Activated CD4-positive, alpha-beta T cell treated with anti-CD3 and anti-CD28 coated beads for 24 hours (primary cell): ENCODE measurements around the gene PKP4.
"Not testable (repeated sequence)": the region's sequence is repeated elsewhere in the genome, so short reads cannot be mapped to it uniquely, and the experiment has no call there.

Source experiments
- DNase-seq, 2 donors: peaks; one replicate each; pipeline ENCODE4 v3.0.0-alpha.2; 2020; ENCODE audit warnings: low read depth in 2 of 2

Gene PKP4

GRCh38 chr2:158677542-158677941 is 220.8 kb downstream of the PKP4 start:
- DNase-seq: no peak

- DNase-seq: no peak
These were observed 225.1 kb downstream of the PKP4 start for GRCh38 chr2:158681816-158682215.

GRCh38 chr2:158685646-158686045 is 228.9 kb downstream of the PKP4 start:
- no peak for DNase-seq

DNA sequence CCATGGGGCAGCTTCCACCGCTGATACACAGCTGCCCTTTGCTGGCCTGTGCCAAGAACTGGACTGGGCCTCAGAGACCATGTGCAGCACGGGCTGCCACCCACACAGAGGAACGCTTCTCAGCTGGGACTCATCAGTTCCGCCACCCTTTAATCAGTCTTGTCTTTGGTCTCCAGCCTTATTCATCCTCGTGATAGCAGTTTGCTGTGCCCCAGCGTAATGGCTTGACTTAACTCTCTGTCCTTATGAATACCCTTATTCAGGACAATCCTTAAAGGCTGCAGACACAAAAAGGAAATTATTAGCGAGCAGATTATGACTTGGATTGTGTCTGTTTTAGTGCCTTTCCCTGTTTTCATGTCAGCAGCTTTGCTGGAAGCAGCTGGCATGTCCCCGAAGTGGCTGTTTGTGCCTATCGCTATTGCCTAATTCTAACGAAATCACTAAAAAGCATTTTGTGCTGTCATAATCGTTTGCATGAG is 229.5 kb downstream of the PKP4 start:
- no peak for DNase-seq

- no peak for DNase-seq
These were observed 230.6 kb downstream of the PKP4 start for GRCh38 chr2:158687315-158687714.

DNA sequence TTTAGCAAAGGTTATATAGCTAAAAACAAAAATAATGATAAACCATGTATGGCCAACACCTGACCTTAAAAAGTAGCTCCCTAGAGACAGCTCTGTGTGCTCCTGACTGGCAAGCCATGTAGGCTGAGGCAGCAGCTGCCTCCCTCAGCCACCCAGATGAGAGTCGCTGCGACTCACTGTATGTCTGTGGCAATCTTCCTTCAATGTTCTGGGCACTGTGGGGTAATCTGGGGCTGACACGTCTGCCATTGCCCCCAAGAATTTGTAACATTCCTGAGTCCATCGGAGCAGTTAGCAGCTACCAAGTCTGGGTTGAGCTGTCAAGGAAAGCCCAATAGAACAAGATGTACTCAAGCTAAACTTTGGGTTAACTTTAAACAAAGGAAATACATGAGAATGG is 232.0 kb downstream of the PKP4 start:
- DNase-seq: no peak

DNA sequence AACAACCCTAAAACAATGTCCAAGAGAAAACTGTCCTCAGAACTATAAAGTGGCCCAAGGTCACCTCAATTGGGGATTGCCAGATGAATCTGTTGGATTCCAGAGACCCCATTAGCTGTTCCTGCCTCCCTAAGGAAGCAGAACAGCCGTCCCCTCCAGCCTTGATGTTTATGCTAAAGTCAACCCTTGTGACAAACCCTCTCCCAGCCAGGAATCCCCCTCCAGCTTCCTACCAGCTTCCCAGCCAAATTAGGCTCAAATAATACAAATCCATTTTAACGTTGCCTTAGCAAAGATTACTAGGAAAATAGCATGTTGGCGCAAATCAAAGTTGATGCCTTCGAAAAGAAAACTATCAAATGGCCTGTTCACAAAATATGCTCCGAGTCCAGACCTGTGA is 232.6 kb downstream of the PKP4 start:
- DNase-seq: no peak

DNA sequence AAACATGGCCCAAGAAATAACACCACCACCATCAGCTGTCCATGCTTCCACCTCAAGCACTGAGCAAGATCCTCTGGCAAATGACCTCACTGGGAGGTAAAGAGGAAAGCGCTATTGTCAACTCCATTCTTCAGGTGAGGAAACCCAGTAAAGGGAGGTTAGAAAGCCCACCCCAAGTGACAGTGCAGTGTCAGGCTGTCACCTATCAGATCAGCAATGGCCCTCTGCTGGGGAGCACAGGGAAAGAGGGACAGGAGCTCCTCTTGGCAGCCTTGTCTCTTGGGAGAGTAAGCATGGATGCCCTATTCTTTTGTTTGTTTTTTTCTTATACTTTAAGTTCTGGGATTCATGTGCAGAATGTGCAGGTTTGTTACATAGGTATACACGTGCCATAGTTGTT is 234.1 kb downstream of the PKP4 start:
- DNase-seq: no peak

GRCh38 chr2:158691619-158692018 is 234.9 kb downstream of the PKP4 start:
- DNase-seq: no peak

DNA sequence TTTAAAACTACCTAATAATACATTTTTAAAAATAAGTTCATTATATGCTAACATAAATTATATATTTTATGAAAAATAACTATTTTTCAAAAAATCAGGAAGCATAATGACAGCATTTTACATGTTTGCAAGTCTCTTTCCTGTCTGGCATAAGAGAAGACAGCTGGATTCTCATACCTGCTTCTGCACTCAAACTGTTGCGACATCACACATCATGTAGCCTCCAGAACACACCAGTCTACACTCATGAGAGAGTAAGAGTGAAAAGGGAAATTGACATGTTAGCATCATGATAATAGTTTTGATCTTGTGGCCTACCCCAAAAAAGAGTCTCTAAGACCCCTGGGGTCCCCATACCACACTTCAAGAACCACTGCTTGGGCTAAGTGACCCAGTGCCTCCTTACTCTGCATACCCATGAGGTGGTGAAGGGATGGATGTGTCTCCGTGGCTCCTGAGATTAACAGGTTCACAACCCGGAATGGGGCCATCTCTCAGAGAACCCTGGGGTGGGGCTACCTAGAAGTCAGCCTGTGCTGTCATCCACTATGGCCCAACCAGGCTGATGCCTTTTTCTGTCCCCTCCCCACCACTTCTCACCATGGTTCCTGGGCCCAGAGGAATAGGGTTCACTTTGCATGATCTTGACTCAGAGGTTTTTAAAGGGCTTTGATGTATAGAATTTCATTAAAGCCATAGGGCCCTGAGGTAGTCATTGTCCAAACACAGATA is 235.8 kb downstream of the PKP4 start:
- DNase-seq: no peak

DNA sequence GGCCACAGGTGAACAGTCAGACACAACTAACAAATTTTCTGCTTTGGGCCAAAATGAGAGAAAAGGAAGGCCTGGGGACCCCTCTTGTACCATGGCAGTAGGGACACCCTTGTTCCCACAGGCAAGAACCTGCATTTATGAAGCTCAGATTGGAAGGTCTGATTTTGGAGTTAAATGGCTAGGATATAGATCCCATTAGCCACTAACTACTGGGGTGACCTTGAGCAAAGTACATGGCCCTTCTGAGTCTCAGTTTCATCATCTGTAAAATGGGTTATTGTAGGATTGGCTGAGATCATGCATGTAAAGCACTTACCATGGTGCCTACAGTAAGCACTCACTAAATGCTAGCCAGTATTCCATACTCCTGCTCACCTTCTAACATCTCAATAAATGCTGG is 236.7 kb downstream of the PKP4 start:
- DNase-seq: no peak

DNA sequence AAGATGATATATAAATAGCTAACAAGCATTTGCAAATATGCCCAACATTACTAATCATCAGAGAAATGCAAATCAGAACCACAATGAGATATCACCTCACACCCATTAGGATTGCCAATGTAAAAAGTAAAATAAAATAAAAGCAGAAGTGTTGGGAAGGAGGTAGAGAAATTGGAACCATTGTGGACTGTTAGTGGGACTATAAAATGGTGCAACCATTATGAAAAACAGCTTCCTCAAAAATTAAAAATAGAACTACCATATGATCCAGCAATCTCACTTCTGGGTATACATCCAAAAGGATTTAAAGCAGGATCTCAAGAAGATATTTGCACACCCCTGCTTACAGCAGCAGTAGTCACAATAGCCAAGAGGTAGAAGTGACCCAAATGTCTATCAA is 238.6 kb downstream of the PKP4 start:
- no peak for DNase-seq

DNA sequence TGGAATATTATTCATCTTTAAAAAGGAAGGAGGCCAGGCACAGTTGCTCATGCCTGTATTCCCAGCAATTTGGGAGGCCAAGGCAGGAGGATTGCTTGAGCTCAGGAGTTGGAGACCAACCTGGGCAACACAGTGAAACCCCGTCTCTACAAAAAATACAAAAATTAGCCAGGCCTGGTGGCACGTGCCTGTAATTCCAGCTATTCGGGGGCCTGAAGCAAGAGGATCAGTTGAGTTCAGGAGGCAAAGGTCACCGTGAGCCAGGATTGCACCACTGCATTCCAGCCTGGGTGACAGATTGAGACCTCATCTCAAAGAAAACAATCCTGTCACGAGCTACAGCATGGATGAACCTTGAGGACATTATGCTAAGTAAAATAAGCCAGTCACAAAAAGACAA is 239.0 kb downstream of the PKP4 start:
- DNase-seq: not testable (repeated sequence)

DNA sequence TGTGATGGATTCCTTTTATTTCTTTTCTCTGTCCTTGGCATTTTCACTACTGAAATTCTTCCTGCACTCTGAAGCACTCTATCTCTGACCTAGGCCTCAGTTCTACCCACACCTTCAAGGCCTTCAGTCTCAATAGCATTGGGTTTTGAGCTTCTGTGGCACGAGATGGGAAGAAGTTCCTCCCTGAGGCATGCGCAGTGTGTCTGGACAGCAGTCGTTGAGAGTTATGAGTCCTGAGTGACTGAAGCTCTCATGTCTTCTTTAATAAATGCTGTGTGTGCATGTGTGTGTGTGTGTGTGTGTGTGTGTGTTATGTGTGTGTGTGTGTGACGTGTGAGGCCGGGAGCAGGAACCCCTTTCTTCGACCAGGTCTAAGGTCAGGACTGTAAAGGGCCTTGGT is 242.6 kb downstream of the PKP4 start:
- DNase-seq: no peak

- DNase-seq: no peak
These were observed 244.3 kb downstream of the PKP4 start for GRCh38 chr2:158701101-158701500.

DNA sequence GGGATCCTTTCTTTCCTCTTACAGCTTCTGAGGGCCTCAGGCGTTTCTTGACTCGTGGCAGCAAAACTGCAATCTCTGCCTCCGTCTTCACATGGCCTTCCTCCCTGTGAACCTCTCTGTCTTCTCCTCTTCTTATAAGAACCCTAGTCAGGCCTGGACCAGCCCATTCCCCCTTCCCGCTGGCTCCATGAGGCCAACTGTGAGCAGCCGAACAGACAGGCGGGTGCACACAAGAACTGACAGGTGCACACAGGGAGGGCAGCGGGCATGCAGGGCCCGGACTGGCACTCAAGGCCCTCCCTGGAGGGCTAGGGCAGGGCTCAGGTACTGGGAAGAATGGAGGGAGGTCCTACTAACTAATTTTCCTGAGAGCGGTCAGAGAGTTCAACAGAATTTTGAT is 246.0 kb downstream of the PKP4 start:
- no peak for DNase-seq

DNA sequence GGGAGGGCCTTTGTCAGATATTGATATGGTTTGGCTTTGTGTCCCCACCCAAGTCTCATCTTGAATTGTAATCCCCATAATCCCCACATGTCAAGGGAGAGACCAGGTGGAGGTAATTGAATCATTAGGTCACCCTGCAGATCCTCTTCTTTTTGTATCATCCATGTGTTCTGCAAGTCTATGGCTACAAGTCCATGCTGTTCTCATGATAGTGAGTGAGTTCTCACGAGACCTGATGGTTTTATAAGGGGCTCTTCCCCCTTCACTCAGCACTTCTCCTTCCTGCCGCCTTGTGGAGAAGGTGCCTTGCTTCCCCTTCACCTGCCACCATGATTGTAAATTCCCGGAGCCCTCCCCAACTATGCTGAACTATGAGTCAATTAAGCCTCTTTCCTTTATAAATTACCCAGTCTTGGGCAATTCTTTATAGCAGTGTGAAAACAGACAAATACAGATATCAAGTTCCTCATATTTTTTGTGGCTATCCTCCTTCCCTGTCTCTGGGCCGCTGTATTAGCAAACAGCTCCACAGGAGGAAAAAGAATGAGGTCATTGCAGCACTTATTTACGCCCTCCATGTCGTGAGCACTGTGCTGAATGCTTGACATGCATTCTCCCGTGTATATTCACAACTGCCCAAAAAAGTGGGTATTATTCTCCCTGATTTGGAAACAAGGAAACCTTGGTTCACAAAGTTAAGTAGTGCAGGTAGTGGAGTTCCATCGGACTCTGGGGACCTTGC is 248.1 kb downstream of the PKP4 start:
- DNase-seq: not testable (repeated sequence)

GRCh38 chr2:158712791-158713522 is 256.2 kb downstream of the PKP4 start:
- DNase-seq: no peak

- DNase-seq: no peak
These were observed 256.9 kb downstream of the PKP4 start for GRCh38 chr2:158713523-158714138.

DNA sequence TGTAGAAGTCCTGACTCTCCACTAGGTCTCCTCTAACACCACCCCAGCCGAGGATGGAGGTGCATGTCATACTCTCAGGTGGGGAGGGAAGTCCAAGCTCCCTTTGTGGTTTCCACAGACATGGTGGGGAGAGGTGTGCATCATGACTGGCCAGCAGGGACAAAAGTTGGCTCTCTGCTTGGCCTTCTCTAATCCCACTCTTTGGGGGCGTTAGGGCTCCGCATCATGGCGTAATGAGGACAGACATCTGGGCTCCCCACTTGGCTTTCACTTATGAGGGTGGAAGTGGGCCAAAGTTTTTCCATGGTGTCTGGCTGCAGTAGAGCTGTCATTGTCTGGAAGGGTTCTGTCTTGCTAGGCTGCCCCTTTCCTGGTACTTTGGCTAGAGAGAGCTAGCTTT is 257.7 kb downstream of the PKP4 start:
- DNase-seq: no peak

DNA sequence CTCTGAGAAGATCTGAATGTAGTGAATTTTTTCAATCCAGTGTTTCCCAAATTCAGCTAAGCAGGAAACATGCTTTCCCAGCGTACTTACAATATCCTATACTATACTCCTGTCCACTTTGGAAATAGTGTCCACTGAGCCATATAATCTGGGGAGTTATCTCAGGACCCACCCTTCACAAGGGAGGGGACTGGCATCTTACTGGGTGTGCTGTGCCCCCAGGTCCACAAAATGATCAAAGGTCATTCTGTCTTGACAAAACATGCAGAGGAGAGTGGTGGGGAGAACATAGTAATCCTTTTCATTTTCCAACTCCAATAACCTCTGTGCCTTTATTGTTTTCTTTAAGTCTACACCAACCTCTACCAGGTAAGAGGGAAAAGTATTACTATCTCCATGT is 258.6 kb downstream of the PKP4 start:
- DNase-seq: no peak

DNA sequence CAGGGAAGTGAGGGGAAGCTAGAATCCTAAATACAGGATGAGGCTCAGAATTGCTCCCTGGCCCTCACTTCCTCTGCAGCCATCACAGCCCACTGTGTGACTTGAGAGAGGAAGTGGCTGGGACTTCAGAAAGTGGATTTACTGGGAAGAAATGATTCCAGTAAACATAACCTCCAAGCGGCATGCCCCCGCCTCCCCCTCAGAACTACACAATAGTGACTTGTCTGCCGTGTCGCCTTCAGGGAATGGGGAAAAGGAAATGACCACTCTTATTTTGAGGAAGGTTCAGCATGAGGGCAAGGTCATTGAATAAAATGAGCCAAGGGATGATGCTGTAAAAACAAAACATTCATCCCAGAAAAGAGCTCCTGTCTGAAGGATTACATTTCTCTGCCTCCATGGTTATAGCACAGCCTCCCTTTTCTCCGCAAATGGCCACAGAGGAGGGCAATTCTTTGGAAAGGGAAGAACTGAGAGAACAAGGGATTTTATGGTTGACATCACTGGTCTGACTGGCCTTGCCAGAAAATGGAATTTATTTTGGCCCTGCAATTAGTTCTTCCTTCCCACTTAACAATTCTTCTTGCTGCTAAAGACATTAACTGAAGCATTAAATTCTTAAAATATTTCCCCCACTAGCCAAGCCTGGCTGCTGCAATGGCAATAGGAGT is 259.5 kb downstream of the PKP4 start:
- no peak for DNase-seq
